Measurements from ENCODE around the gene THAP5. TPM values are rescaled to one million over a fixed set of nuclear protein-coding genes. Genes with fewer than 3 reads are reported as not detected.

The THAP5 gene
- total and polyA plus RNA-seq, 12 donors, result 5.9 to 58.3 (median 26.7) TPM

DNA sequence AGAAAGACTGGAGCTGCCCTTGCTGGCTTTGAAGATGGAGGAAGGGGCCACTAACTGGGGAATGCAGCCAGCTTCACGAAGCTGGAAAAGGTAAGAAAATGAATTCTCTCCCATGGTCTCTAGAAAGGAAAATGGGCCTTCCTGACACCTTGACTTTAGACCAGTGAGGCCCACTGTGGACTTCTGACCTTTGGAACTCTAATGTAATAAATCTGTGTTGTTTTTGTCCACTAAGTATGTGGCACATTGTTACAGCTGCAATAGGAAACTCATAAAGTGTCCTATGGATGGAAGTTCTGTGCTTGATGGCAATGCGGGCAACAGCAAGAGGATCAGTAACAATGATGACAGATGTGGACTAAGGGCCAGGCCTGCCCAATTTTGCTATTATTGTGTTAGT lies 21.1 kb upstream of the THAP5 start:
- 78 to 91% (median 85%) methylated on average over 2 of the region's 2 CpGs for WGBS, 4 donors

GRCh38 chr7:108589874-108590273 lies 20.4 kb upstream of the THAP5 start:
- no peaks in the 10 kb centered on the region for H3K27me3 ChIP-seq
- no peak overlapping the region for H3K4me3 ChIP-seq
- TF ChIP-seq, protein P1, sequence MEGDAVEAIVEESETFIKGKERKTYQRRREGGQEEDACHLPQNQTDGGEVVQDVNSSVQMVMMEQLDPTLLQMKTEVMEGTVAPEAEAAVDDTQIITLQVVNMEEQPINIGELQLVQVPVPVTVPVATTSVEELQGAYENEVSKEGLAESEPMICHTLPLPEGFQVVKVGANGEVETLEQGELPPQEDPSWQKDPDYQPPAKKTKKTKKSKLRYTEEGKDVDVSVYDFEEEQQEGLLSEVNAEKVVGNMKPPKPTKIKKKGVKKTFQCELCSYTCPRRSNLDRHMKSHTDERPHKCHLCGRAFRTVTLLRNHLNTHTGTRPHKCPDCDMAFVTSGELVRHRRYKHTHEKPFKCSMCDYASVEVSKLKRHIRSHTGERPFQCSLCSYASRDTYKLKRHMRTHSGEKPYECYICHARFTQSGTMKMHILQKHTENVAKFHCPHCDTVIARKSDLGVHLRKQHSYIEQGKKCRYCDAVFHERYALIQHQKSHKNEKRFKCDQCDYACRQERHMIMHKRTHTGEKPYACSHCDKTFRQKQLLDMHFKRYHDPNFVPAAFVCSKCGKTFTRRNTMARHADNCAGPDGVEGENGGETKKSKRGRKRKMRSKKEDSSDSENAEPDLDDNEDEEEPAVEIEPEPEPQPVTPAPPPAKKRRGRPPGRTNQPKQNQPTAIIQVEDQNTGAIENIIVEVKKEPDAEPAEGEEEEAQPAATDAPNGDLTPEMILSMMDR (IDR thresholded peaks at IDR 0.05), result no peak
- TF ChIP-seq POLR2A (IDR thresholded peaks at IDR 0.05), result no peak
- no peak for DNase-seq
- H3K27ac ChIP-seq, result no peak overlapping the region
- 57 to 85% (median 67%) methylated on average over 1 of the region's 1 CpG for WGBS, 4 donors
- no peaks in the 10 kb centered on the region for H3K4me1 ChIP-seq (replicated peaks in 1 of 2)
- H3K36me3 ChIP-seq (replicated peaks in 1 of 2), result no peaks in the 10 kb centered on the region
- intact Hi-C loops (cut with DNase I), result no loop called here
- no peaks in the 10 kb centered on the region for H3K9me3 ChIP-seq (replicated peaks in 1 of 3)

More for the DNA sequence above, 21.1 kb upstream of the THAP5 start:
- Histone ChIP-seq H3K4me1 (replicated peaks in 1 of 2) (no peaks in the 10 kb centered on the region), H3K27ac (no peak overlapping the region), H3K4me3 (no peak overlapping the region), H3K27me3 (no peaks in the 10 kb centered on the region), H3K9me3 (replicated peaks in 1 of 3) (no peaks in the 10 kb centered on the region), H3K36me3 (replicated peaks in 1 of 2) (no peaks in the 10 kb centered on the region)
- intact Hi-C loops (cut with DNase I), result no loop called here
- no peak for DNase-seq
- no peak for TF ChIP-seq POLR2A (IDR thresholded peaks at IDR 0.05)
- TF ChIP-seq, protein P1 (IDR thresholded peaks at IDR 0.05), result no peak

- Histone ChIP-seq H3K36me3 (replicated peaks in 1 of 2) (no peaks in the 10 kb centered on the region), H3K9me3 (replicated peaks in 1 of 3) (no peaks in the 10 kb centered on the region), H3K27ac (no peak overlapping the region), H3K4me3 (no peak overlapping the region), H3K27me3 (no peaks in the 10 kb centered on the region), H3K4me1 (replicated peaks in 1 of 2) (no peaks in the 10 kb centered on the region)
- no peak for TF ChIP-seq POLR2A (IDR thresholded peaks at IDR 0.05)
- TF ChIP-seq, protein P1 (IDR thresholded peaks at IDR 0.05), result no peak
- DNase-seq, result no peak
- intact Hi-C loops (cut with DNase I), result no loop called here
Observed at GRCh38 chr7:108589199-108589598, 19.7 kb upstream of the THAP5 start.

- DNase-seq, result no peak
Observed at GRCh38 chr7:108586274-108586710, 16.8 kb upstream of the THAP5 start.

More at GRCh38 chr7:108586274-108586710, 16.8 kb upstream of the THAP5 start:
- TF ChIP-seq, protein P1 (IDR thresholded peaks at IDR 0.05), result no peak
- no peak for TF ChIP-seq POLR2A (IDR thresholded peaks at IDR 0.05)
- Histone ChIP-seq H3K36me3 (replicated peaks in 1 of 2) (no peaks in the 10 kb centered on the region), H3K27me3 (no peaks in the 10 kb centered on the region), H3K4me1 (replicated peaks in 1 of 2) (no peaks in the 10 kb centered on the region), H3K9me3 (replicated peaks in 1 of 3) (no peaks in the 10 kb centered on the region), H3K27ac (no peak overlapping the region), H3K4me3 (no peak overlapping the region)
- 44 to 70% (median 60%) methylated on average over 2 to 3 of the region's 3 CpGs for WGBS, 4 donors
- intact Hi-C loops (cut with DNase I), result no loop called here
